K562 (cell line): ENCODE results near the gene USPL1. TPM values are rescaled to one million over a fixed set of nuclear protein-coding genes. Genes with fewer than 3 reads are reported as not detected.

Source experiments
- ATAC-seq: fragments of 200-7000 bp; cut with Tn5 transposase; 3 replicates; pipeline ENCODE4 v1.9.1; 2020; ENCODE audit warnings: moderate library complexity
- BruUV-seq: library from RNA; stranded (reverse); fragments of 400-500 nt; replicated peaks from 2 replicates; lab custom pipeline; 2021; lab: Mats Ljungman, UMichigan
- CTCF ChIA-PET: fragments of 300-600 bp; formaldehyde crosslinking; extraction: SDS; loops from one replicate; lab custom pipeline; 2021; ENCODE audit warnings: low intra/inter-chr PET ratio; lab: Yijun Ruan, JAX
- POLR2A ChIA-PET: fragments of 300-600, 350-650 bp; sonication (Branson Sonifier 250); formaldehyde crosslinking; extraction: SDS; loops from one replicate; lab custom pipeline; 2021; ENCODE audit warnings: antibody characterized with exemption, inconsistent platforms; lab: Yijun Ruan, JAX
- DNase-seq, 4 experiments: peaks; one replicate each; pipeline versions ENCODE4 v3.0.0 to v3.0.0-alpha.2; 2011 to 2018; ENCODE audit warnings: low spot score in 3 of 4, mixed read lengths in 3 of 4; ENCODE audit errors: extremely low read depth in 1 of 4
- FAIRE-seq: peaks from 2 replicates; lab custom pipeline; 2011; peaks lifted over from hg19 to GRCh38; lab: Jason Lieb, UNC
- H2AFZ ChIP-seq: 2 replicates; pipeline ENCODE4 v1.6.0; 2011; ENCODE audit warnings: low read depth, low read length, control low read depth, inconsistent platforms
- H3K27ac ChIP-seq: fragments of 200-600 bp; 3 replicates; pipeline ENCODE4 v1.8.0; 2011; ENCODE audit warnings: low read depth, mild to moderate bottlenecking, control low read depth, inconsistent platforms, low read length, moderate library complexity, mixed read lengths; ENCODE audit errors: extremely low read depth
- H3K27me3 ChIP-seq, 2 experiments: fragments of 300-600 bp in 1 of 2; 2 replicates in 1 of 2; 3 replicates in 1 of 2; pipeline versions ENCODE4 v1.6.0 to v1.8.0; 2011; ENCODE audit warnings: inconsistent platforms in 2 of 2, low read length in 2 of 2, mild to moderate bottlenecking in 1 of 2, mixed read lengths in 1 of 2, moderate library complexity in 1 of 2; ENCODE audit not compliant: control insufficient read depth in 2 of 2, insufficient read depth in 2 of 2
- H3K36me3 ChIP-seq: fragments of 300-600 bp; 3 replicates; pipeline ENCODE4 v1.8.0; 2011; ENCODE audit warnings: mild to moderate bottlenecking, low read length, inconsistent platforms; ENCODE audit not compliant: control insufficient read depth, insufficient read depth
- H3K4me1 ChIP-seq, 2 experiments: fragments of 200-600 bp in 1 of 2; replicated peaks in 1 of 2; 2 replicates in 1 of 2; 3 replicates in 1 of 2; pipeline versions ENCODE4 v1.5.1 to v1.8.0; 2011; ENCODE audit warnings: inconsistent platforms in 2 of 2, low read length in 2 of 2, mild to moderate bottlenecking in 1 of 2, mixed read lengths in 1 of 2, moderate library complexity in 1 of 2; ENCODE audit not compliant: control insufficient read depth in 2 of 2, insufficient read depth in 2 of 2
- H3K4me2 ChIP-seq: 2 replicates; pipeline ENCODE4 v1.6.1; 2011; ENCODE audit warnings: low read length, control low read depth, inconsistent platforms, mixed read lengths; ENCODE audit not compliant: insufficient read depth
- H3K4me3 ChIP-seq: fragments of 200-600 bp; sonication (generic), shearing (Covaris generic); 2 replicates; pipeline ENCODE4 v1.5.1; 2016; ENCODE audit warnings: control low read depth, inconsistent platforms
- H3K79me2 ChIP-seq: fragments of 200-600 bp; 3 replicates; pipeline ENCODE4 v1.8.0; 2011; ENCODE audit warnings: low read length, inconsistent platforms; ENCODE audit not compliant: control insufficient read depth, insufficient read depth
- H3K9ac ChIP-seq, 2 experiments: 2 replicates each; pipeline versions ENCODE4 v1.6.0 to v1.6.1; 2011; ENCODE audit warnings: low read depth in 2 of 2, low read length in 2 of 2, control low read depth in 1 of 2, inconsistent platforms in 1 of 2, mild to moderate bottlenecking in 1 of 2, mixed read lengths in 1 of 2; ENCODE audit not compliant: insufficient read depth in 1 of 2
- H3K9me1 ChIP-seq: one replicate; pipeline ENCODE4 v1.6.0; 2011; ENCODE audit warnings: inconsistent platforms, mild to moderate bottlenecking, low read length, moderate library complexity; ENCODE audit not compliant: control insufficient read depth, insufficient read depth
- H3K9me3 ChIP-seq: replicated peaks from 2 replicates; pipeline ENCODE4 v1.5.1; 2011; ENCODE audit warnings: low read depth, low read length, inconsistent platforms; ENCODE audit not compliant: control insufficient read depth, insufficient read depth
- H4K20me1 ChIP-seq: replicated peaks from 2 replicates; pipeline ENCODE4 v1.6.1; 2011; ENCODE audit warnings: low read length, inconsistent platforms, mixed read lengths; ENCODE audit not compliant: control insufficient read depth, insufficient read depth
- ADNP ChIP-seq: fragments of 200-800 bp; sonication (Bioruptor generic); IDR thresholded peaks from 2 replicates; pipeline ENCODE4 v1.6.1; 2016; ENCODE audit warnings: missing genetic modification characterization, missing compliant biosample characterization
- ASH1L ChIP-seq: fragments of 450-650 bp; IDR thresholded peaks from 2 replicates; pipeline ENCODE4 v1.6.1; 2018; ENCODE audit warnings: borderline replicate concordance, mild to moderate bottlenecking, low read depth; ENCODE audit not compliant: partially characterized antibody
- BRCA1 ChIP-seq, 2 experiments: fragments of 450-650 bp in 1 of 2; sonication (generic) in 1 of 2; formaldehyde crosslinking in 1 of 2; IDR thresholded peaks; 2 replicates each; pipeline versions ENCODE4 v1.5.0 to v1.6.1; 2017 to 2020; ENCODE audit warnings: mild to moderate bottlenecking in 1 of 2, missing genetic modification reagents in 1 of 2
- HDAC3 ChIP-seq: fragments of 450-650 bp; IDR thresholded peaks from 2 replicates; pipeline ENCODE4 v1.6.1; 2018; ENCODE audit warnings: borderline replicate concordance, mild to moderate bottlenecking, moderate library complexity; ENCODE audit not compliant: partially characterized antibody
- KLF6 ChIP-seq: fragments of 250-450 bp; sonication (Bioruptor Pico); IDR thresholded peaks from 2 replicates; pipeline ENCODE4 v1.4.0; 2020; ENCODE audit warnings: mild to moderate bottlenecking, moderate library complexity, borderline replicate concordance
- LEF1 ChIP-seq: fragments of 450-650 bp; IDR thresholded peaks from 2 replicates; pipeline ENCODE4 v1.6.1; 2016; ENCODE audit warnings: mild to moderate bottlenecking
- MLLT1 ChIP-seq, 2 experiments: fragments of 450-650 bp; IDR thresholded peaks; 2 replicates each; pipeline ENCODE4 v1.6.1; 2016
- NFIX ChIP-seq: fragments of 250-450 bp; sonication (Bioruptor Pico); IDR thresholded peaks from 2 replicates; pipeline ENCODE4 v1.4.0; 2020; ENCODE audit warnings: low read depth, mild to moderate bottlenecking, moderate library complexity
- NKRF ChIP-seq: fragments of 450-650 bp; IDR thresholded peaks from 2 replicates; pipeline ENCODE4 v1.6.1; 2016; ENCODE audit warnings: borderline replicate concordance
- NRF1 ChIP-seq, 2 experiments: fragments of 450-650 bp; IDR thresholded peaks in 1 of 2; conservative IDR thresholded peaks in 1 of 2; 2 replicates each; pipeline ENCODE4 v1.6.1; 2014; ENCODE audit warnings: mild to moderate bottlenecking in 2 of 2
- PHF21A ChIP-seq: fragments of 450-650 bp; IDR thresholded peaks from 2 replicates; pipeline ENCODE4 v1.6.1; 2017; ENCODE audit warnings: low read depth, borderline replicate concordance
- POLR3A ChIP-seq: IDR thresholded peaks from 2 replicates; pipeline ENCODE4 v1.6.1; 2011; ENCODE audit warnings: borderline replicate concordance, mild to moderate bottlenecking, moderate library complexity; ENCODE audit not compliant: insufficient read length, insufficient read depth; ENCODE audit errors: extremely low read depth
- RBM22 ChIP-seq: fragments of 200-400 bp; formaldehyde crosslinking; IDR thresholded peaks from 2 replicates; pipeline ENCODE4 v1.6.1; 2018; ENCODE audit warnings: low read length, low read depth; ENCODE audit not compliant: poor library complexity, severe bottlenecking
- SMARCE1 ChIP-seq: fragments of 450-650 bp; IDR thresholded peaks from 2 replicates; pipeline ENCODE4 v1.7.1; 2016; ENCODE audit warnings: mild to moderate bottlenecking
- THAP12 ChIP-seq: fragments of 250-450 bp; sonication (Bioruptor Pico); IDR thresholded peaks from 2 replicates; pipeline ENCODE4 v1.9.0; 2021; ENCODE audit warnings: mild to moderate bottlenecking, inconsistent platforms
- ZKSCAN8 ChIP-seq: fragments of 200-800 bp; sonication (Bioruptor generic); IDR thresholded peaks from 2 replicates; pipeline ENCODE4 v1.6.1; 2016; ENCODE audit warnings: missing genetic modification characterization, missing compliant biosample characterization
- ZNF696 ChIP-seq: fragments of 250-450 bp; sonication (Bioruptor Pico); conservative IDR thresholded peaks from 2 replicates; pipeline ENCODE4 v1.4.0; 2020; ENCODE audit warnings: mild to moderate bottlenecking, moderate library complexity
- WGBS: fragments of 100-300 bp; shearing (Covaris generic); methylation state at CpG from one replicate; pipeline ENCODE4 v1.1.6; 2016; ENCODE audit warnings: low coverage, mixed read lengths; ENCODE audit not compliant: insufficient coverage; ENCODE audit errors: missing lambda C conversion rate; 5-methylcytosine and 5-hydroxymethylcytosine counted together
- in situ Hi-C: fragments of 300-500 bp; cut with MboI; formaldehyde crosslinking; loops from 4 replicates; pipeline ENCODE4 v1.15.0; 2018; ENCODE audit warnings: inconsistent platforms, mixed read lengths
- intact Hi-C: fragments of 100-400 bp; cut with micrococcal nuclease; formaldehyde crosslinking; loops from 2 replicates; pipeline ENCODE4 v1.14.2; 2022
- polyA plus RNA-seq, 8 experiments: library from polyadenylated mRNA; depleted of rRNA in 4 of 8; stranded (reverse) in 5 of 8; unstranded in 3 of 8; fragments of >200 nt; fragmentation: Nextera tagmentation in 2 of 8; fragmentation: Illumina TruSeq in 1 of 8; extraction: Ambion mirVana in 2 of 8; extraction: Trizol in 1 of 8; gene quantifications; 2 replicates each; pipeline versions ENCODE4 v1.2.1 to v1.2.3, GENCODE V29; 2011 to 2014; ENCODE audit warnings: inconsistent platforms in 1 of 8, missing spikeins in 1 of 8
- total RNA-seq, 7 experiments: library from RNA; depleted of rRNA in 6 of 7; stranded (reverse); fragments of >200 nt in 6 of 7; fragmentation: Illumina TruSeq in 2 of 7; extraction: Trizol in 2 of 7; gene quantifications; 2 replicates each; pipeline versions ENCODE4 v1.2.1 to v1.2.3, GENCODE V29; 2011 to 2021; ENCODE audit warnings: low replicate concordance in 1 of 7

The USPL1 gene
- total and polyA plus RNA-seq, 9 of the 15 experiments (the other 6 are each of a cell fraction or from before 2014, with no cell fraction given) = 5.5 to 18.0 (median 12.0) TPM

GRCh38 chr13:30601836-30602235 lies 15.9 kb upstream of the USPL1 start:
- Histone ChIP-seq H3K27me3 (no peaks in the 10 kb centered on the region), H3K4me3 (no peak overlapping the region), H3K9me3 (no peaks in the 10 kb centered on the region), H4K20me1 (no peaks in the 10 kb centered on the region), H2AFZ (no peak overlapping the region), H3K27ac (no peak overlapping the region), H3K36me3 (no peaks in the 10 kb centered on the region), H3K4me1 (no peaks in the 10 kb centered on the region; a peak in 1 of 5 replicates), H3K79me2 (no peaks in the 10 kb centered on the region), H3K4me2 (no peak overlapping the region), H3K9me1 (no peaks in the 10 kb centered on the region), H3K9ac (peak overlapping the region in 1 of 2 experiments; percentile 52; a peak in 2 of 4 replicates)
- WGBS = 57% methylated on average over 5 of the region's 8 CpGs
- ChIA-PET CTCF (no interaction called here), POLR2A (no interaction called here)
- DNase-seq (no peak), FAIRE-seq (no peak), ATAC-seq (no peak)
- intact Hi-C loops = no loop called here
- in situ Hi-C loops = no loop called here
- no TSS peak for BruUV-seq
- TF ChIP-seq ZNF696 (CRISPR knock-in tag) = no peak
- no peak for TF ChIP-seq ASH1L
- no peak for TF ChIP-seq NKRF
- TF ChIP-seq PHF21A = no peak
- no peak for TF ChIP-seq SMARCE1
- no peak for TF ChIP-seq RBM22
- TF ChIP-seq HDAC3 = no peak
- TF ChIP-seq NRF1 (conservative IDR thresholded peaks at IDR 0.05 in 1 of 2, IDR thresholded peaks at IDR 0.05 in 1 of 2) = no peak
- no peak for TF ChIP-seq MLLT1 (IDR thresholded peaks at IDR 0.05)
- TF ChIP-seq LEF1 = no peak
- no peak for TF ChIP-seq THAP12 (CRISPR knock-in tag)
- TF ChIP-seq BRCA1 (IDR thresholded peaks at IDR 0.05) = no peak
- TF ChIP-seq BRCA1 (CRISPR knock-in tag; IDR thresholded peaks at IDR 0.05) = no peak
- no peak for TF ChIP-seq KLF6 (CRISPR knock-in tag)
- no peak for TF ChIP-seq NFIX
- no peak for TF ChIP-seq ZKSCAN8 (CRISPR knock-in tag)
- no peak for TF ChIP-seq ADNP (tag)
- no peak for TF ChIP-seq POLR3A
